HG02973 (cell line): ENCODE results near the gene CCDC13.

ENCODE experiments used
- ATAC-seq: cut with Tn5 transposase; IDR thresholded peaks from one replicate; pipeline ENCODE4 v1.9.1; 2021; ENCODE audit warnings: moderate library complexity; ENCODE audit not compliant: unreplicated experiment

CCDC13 gene

DNA sequence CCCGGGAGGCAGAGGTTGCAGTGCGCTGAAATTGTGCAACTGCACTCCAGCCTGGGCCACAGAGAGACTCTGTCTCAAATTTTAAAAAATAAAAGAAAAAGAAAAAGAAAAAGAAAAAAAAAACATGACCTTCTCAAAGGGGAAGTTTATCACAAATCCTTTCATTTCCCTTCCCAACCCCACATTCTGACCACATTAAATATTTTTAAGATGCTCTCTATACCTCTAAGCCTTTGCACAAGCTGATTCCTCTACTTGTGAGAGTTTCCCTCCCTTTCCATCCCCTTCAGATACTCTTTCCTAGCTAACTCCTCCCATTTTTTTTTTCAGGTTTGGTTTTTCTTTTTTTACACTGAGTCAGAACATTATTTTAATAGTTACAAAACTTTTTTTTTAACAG lies 27.2 kb upstream of the CCDC13 start:
- no peak for ATAC-seq

DNA sequence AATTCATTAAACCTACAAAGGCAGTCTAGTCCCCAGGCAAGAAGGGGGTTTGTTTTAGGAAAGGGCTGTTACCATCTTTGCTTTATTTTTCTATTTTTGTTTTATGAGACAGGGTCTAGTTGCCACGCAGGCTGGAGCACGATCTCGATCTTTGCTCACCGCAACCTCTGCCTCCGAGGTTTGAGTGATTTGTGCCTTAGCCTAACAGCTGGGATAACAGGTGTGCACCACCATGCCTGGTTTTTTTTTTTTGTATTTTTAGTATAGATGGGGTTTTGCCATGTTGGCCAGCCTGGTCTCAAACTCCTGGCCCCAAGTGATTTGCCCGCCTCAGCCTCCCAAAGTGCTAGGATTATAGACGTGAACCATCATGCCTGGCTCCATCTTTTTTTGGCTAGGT lies 26.3 kb upstream of the CCDC13 start:
- no peak for ATAC-seq

DNA sequence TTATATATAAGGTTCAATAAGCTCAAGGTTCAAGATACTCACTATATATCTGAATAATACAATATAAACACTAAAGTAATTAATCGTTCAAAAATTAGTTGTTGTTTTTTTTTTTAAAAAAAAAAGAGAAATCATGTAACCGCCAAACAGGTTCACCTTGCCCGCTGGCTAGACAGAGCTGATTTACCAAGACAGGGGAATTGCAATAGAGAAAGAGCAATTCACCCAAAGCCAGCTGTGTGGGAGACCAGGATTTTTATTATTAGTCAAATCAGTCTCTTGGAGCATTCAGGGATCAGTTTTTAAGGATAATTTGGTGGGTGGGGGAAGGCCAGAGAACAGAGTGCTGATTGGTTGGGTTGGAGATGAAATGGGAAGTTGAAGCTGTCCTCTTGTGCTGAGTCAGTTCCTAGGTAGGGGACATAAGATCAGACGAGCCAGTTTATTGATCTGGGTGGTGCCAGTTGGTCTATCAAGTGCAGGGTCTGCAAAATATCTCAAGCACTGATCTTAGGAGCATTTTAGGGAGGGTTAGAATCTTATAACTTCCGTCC lies 23.4 kb upstream of the CCDC13 start:
- no peak for ATAC-seq

DNA sequence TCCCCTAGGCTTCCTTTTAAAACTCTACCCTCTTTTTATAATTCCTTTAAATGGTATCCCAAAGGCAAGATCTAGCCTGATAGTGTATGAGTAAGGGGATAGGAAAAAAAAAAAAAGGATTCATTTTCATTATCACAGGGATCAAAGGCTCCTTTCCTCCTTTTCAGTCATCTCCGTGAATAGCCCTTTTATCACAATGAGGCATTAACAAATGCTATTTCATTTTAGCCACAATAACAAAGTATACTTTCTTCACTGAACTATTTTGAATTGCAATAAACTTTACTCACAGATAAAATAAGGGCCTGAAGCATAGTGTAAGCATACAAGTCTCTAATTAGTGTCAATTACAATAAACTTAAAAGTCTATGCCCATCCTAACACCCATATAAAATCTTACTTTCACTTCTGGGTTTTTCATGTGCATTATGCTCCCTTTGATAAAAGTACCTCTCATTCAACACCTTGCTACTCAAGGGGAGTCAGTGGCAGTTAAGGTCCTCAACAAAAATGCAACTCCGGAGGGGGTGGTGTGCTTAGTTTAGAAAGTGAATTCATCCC lies 22.6 kb upstream of the CCDC13 start:
- ATAC-seq: no peak

DNA sequence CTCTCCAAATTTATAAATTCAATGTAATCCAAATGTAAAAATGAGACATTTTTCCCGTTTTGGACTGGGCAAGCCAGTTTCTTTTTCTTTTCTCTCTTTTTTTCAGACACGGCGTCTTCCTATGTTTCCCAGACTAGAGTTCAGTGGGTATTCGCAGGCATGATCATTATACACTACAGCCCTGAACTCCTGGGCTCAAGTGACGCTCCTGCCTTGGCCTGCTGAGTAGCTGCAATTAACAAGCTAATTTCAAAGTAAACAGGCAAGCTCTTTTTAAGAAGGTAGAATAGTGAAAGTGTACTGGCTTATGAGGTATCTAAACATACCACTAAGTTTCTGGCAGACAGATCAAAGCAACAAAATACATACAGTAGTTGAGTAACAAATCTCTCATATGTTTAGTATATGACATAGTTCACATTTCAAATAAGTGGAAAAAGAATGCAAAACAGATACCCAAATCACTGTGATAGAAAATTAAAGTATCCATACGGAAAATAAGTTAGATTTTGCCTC lies 17.7 kb upstream of the CCDC13 start:
- ATAC-seq: no peak

DNA sequence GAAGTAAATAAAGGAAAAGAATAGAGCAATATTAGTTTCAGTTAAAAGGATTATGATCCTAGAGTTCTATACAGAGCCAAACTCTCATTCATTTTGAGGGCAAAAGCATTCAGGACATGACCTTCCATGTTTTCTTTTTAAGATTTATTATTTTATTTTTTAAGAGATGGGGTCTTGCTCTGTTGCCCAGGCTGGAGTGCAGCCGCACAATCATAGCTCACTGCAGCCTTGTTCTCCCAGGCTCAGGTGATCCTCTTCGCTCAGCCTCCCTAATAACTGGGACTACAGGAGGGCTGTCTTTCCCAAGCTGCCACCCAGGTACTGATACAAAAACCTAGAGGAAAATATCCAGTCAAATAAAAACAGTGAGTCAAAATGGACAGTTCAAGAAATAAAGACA lies 13.6 kb upstream of the CCDC13 start:
- no peak for ATAC-seq

DNA sequence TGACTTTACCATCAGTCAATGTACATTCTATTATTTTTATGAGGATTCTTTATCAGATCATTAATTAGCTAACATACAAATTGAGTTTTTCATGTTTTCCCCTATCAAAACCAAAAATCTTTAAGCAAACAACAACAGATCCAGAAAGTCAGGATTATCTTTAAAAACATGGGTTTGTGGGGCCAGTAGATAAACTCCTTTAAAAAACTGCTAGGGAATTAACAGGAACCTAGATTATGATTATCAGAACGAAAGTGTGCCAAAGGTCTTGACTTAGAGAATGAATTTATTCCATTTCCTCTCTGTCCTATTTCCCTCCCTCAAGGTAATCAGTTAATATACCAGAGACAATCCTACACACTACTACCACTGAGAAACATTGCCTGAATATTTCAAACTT lies 13.2 kb upstream of the CCDC13 start:
- no peak for ATAC-seq

DNA sequence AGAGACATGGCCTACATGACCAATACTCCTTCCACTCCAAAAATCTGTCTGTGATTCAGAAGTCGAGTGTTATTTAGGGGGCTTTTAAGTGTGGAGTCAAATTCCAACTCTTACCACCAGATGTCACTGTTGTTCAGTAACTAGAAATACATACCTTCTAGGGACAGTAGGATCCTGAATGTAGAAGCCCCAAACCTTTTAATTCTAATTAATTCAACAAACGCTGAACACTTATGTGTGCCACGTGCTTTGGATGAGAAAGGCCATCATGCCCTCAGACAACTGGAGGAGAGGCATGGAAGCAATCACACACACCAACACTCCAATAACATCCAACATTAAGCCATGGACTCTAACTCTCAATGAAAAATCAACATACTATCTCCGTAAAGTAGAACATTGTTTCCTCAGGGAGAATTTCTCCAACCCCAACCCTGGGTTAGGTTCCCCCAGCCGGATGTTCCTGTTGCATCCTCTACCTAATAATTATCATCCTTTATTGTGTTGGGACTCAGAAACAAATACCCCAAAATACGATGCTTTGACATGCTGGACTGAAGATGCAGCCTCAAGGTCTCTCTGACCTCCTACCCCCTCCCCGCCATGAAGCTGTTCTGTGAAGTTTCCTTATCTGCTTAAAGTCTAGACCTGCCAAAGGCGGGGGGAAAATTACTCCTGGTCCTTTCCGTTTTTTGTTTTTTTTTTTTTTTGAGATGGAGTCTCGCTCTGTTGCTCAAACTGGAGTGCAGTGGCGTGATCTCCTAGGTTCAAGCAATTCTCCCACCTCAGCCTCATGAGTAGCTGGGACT lies 8.0 kb upstream of the CCDC13 start:
- ATAC-seq: no peak

DNA sequence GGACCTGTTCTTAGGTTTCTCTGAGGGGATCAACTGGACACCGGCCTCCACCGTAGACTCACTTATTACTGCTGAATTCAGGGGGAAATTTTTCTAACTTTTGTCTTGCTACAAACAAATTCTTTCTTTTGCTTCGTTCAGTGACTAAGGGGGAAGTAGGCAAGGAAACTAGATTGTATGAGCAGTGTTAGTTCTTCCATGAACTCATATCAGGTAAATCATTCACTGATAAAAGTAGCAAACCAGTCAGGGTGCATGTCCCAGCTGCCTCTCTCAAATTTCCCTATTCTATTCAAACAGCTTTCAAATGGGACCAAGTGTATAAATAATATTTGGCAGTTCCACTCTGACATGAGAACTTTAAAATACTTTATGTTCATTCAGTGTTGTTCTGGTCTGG lies 7.3 kb upstream of the CCDC13 start:
- ATAC-seq: no peak

DNA sequence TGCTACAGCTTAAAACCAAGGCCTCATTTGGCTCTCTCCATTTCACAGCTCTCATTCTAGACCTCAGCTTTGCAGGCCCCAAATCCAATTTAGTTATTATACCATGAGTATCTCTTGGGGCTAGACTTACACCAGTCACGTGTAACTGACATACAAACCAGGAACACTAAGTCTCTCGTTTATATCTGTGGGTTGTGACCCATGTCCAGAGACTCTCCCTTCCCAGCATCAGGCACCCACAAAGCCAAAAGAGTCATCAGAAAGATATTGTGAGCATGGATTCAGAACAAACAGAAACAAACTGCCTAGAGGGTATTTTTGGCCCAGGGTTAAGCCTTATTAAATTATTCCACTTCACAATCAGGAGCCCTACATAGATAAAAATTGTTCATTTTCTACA lies 5.6 kb upstream of the CCDC13 start:
- ATAC-seq: no peak

DNA sequence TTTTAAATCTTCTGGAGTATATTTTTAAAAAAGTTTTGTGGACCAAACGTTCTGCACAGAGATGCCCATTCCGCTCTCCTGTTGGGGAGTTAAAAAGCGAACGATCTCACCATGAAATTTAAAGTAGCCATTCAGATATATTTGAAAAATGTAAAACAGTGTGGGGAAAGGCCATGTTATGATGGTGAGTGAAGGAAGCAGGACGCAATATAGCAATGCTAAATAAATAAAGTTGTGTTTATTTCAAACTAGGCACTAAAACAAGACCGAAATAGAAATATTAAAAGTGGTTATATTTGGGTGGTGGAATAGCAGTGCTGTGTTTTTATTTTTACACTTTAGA lies 327 bp upstream of the CCDC13 start:
- peak; percentile 8 for ATAC-seq

DNA sequence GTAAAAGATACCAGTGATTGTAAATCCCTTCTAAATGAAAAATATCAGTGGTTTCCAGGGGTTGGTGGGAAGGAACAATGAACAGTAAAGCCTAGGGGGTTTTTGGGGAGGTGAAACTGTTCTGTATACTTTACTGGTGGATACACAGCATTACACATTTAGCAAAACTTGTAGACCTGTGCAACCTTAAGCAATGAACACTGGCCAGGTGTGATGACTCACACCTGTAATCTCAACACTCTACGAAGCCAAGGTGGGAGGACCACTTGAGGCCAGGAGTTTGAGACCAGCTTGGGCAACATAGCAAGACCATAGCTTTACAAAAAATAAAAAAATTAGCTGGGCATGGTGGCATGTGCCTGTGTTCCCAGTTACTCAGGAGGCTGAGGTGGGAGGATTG lies 1.8 kb downstream of the CCDC13 start:
- ATAC-seq: no peak

DNA sequence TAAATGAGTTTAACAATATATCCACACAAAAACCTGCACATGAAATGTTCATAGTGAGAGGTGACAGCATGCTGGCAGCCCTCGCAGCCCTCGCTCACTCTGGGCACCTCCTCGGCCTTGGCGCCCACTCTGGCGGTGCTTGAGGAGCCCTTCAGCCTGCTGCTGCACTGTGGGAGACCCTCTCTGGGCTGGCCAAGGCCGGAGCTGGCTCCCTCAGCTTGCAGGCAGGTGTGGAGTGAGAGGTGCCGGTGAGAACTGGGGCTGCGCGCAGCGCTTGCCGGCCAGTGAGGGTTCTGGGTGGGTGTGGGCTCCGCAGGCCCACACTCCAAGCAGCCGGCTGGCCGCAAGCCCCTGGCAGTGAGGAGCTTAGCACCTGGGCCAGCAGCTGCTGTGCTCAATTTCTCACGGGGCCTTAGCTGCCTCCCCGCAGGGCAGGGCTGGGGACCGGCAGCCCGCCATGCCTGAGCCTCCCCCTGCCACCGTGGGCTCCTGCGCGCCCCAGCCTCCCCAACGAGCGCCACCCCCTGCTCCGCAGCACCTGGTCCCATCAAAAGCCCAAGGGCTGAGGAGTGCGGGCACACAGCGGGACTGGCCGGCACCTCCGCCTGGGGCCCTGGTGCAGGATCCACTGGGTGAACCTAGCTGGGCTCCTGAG lies 3.4 kb downstream of the CCDC13 start:
- ATAC-seq: no peak

DNA sequence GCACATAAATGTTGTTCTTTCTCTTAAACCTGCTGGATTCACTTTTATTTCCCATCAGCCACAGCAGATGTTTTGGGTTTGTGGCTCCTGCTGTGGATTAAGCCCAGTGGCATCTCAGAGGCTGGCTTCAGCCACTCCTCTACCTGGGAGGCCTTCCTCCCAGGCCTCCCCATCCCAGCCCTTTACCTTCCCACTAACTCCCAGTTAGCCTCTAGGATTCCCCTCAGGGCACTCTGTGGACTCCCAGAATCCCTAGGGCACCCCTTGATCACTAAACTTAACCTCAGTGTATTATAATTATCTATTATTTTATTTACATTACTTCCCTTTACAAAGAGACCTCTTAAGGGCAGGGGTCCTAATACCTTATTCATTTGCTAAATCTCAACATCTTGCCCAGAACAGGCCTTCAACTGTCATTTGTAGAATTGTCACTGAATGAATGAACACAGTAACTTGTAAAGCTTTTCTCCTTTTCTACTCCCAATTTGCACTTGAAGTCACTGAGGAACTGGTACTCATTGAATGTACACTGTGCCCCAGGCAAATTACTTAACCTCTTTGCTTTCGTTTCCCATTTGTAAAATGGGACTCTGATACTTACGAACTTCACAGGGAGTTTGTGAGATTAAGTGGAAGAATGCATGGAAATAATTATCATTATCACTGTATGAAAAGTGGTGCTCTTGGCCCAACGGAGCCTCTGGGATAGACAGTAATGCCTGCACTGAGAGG lies 8.3 kb downstream of the CCDC13 start:
- ATAC-seq: no peak

DNA sequence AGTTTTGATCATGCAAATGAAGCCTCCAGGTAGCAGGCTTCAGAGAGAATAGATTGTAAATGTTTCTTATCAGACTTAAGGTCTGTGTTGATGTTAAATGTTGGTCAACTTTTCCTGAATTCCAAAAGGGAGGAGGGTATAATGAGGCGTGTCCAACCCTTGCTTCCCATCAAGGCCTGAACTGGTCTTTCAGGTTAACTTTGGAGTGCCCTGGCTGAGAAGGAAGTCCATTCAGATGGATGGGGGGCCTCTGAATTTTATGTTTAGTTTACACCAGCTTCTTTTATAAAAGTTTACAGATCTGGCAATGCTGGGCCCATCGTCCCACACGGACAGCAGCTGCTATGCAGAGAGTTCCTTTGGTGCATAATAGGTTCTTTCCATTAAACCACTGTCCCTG lies 8.9 kb downstream of the CCDC13 start:
- no peak for ATAC-seq

DNA sequence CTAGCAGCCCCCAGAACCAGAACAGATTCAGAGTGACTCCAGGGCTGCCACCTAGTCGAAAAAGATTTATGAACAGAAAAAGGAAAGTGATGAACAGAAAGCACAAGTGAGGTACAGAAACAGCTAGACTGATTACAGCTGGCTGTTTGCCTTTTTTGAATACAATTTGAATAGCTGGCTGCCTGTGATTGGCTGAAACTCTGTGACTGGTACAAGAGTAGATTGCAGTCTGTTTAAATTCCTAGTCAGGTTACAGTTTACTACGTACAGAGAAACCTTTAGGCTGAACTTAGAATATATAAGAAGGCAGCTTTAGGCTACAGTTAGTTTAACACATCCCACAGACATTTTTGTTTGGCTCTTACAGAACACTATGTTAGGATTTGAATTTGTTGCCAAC lies 10.0 kb downstream of the CCDC13 start:
- ATAC-seq: no peak

DNA sequence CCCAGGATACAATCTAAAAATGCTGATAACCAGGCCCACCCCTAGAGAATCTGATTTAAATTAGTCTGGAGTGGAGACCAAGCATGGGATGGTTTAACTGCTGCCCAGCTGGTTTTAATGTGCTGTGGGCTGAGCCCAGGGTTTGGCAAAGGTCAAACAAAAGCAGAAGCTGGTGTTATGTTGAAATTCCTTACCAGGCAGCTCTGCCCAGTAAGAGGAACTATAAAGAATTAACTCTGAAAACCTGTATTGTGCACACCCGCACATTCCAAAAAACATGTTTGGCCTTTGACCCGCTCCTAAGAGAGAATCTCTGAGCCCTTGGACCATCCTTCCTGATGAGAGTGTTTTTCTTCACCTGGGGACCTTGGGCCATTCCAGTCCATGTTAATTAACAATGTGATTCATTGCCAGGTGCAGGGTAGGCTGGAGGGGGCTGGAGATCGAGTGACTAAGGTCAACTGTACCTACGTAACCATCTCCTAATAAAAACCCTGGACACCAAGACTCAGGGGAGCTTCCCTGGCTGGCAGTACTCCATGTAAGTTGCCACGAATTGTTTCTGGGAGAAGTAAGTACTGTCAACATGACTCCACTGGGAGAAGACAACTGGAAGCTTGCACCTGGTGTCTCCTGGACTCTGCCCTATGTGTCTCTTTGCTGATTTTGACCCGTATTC lies 10.9 kb downstream of the CCDC13 start:
- ATAC-seq: no peak

DNA sequence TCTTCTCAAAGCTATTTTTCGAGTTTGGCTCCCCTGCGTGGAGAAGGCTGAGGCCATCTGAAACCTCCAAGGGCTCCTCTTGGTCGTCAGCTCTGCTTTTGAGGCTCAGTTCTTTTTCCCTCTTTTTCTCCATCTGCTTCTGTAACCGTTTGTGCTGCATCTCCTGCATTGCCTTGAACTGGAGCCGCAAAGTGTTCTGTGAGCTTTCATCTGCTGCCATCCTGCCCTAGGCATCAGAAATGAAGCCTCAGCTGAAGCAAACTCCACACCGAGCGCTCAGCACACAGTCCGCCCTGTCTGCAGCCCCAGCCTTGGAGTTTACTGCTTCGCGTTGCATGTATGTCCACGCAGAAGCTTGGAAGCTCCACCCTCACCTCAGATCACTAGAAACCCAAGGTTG lies 14.9 kb downstream of the CCDC13 start:
- ATAC-seq: no peak

DNA sequence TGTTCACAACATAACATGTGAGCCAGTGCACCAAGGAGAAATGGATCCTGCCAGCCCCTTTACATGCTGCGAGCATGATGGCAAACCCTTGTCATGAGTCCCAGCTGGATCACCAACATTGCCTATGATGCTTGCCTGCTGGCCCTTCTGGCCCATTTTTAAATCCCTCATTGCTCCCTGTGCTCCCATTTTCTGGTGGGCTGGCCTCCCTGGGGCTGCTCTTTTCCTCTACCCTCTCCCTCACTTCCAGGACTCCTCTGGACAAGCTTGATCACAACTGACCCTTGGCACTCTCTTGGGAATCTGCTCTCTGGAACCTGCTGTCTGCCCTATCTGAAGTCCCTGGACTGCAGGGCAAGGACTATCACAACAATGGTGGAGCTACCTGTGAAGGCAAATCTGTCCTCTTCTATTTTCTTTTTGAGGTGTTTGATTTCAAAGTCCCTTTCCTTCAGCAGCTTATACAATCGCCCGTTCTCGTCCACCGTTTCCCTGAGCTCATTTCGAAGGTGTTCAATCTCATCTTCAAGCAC lies 16.3 kb downstream of the CCDC13 start:
- no peak for ATAC-seq
